ENCODE data around the gene FSCN2.

Gene FSCN2

GRCh38 chr17:81512562-81513371, 15.4 kb upstream of the FSCN2 start, which contains the start of gene ACTG1:
TSS of gene ACTG1 (minus strand) at chr17:81512799. CDS start at chr17:81512354, 445 bp downstream.
- DNase-seq = peak; percentile 94
- Histone ChIP-seq H3K27me3 (no peaks in the 10 kb centered on the region), H3K4me3 (ENCODE audit: low read depth, low read length) (peak within 1 kb of the TSS; percentile 74), H3K36me3 (peaks cover 39% of the 10 kb centered on the region), H3K4me1 (no peaks in the 10 kb centered on the region), H3K9me3 (no peaks in the 10 kb centered on the region)
- TF ChIP-seq CTCF (IDR thresholded peaks at IDR 0.05; ENCODE audit: low read depth, low read length) = no peak

GRCh38 chr17:81513372-81513752, 14.8 kb upstream of the FSCN2 start:
- H3K4me1 ChIP-seq = no peaks in the 10 kb centered on the region
- no peak overlapping the region for H3K4me3 ChIP-seq (ENCODE audit: low read depth, low read length)
- DNase-seq = no peak
- H3K9me3 ChIP-seq = no peaks in the 10 kb centered on the region
- H3K36me3 ChIP-seq = peaks cover 36% of the 10 kb centered on the region
- no peak for TF ChIP-seq CTCF (IDR thresholded peaks at IDR 0.05; ENCODE audit: low read depth, low read length)
- no peaks in the 10 kb centered on the region for H3K27me3 ChIP-seq

- H3K36me3 ChIP-seq = peaks cover 34% of the 10 kb centered on the region
These were observed 14.3 kb upstream of the FSCN2 start for GRCh38 chr17:81513753-81514488.

GRCh38 chr17:81514489-81514738, 13.8 kb upstream of the FSCN2 start:
- Histone ChIP-seq H3K9me3 (no peaks in the 10 kb centered on the region), H3K27me3 (no peaks in the 10 kb centered on the region), H3K4me1 (no peaks in the 10 kb centered on the region), H3K36me3 (peaks cover 29% of the 10 kb centered on the region), H3K4me3 (ENCODE audit: low read depth, low read length) (peak overlapping the region; percentile 69)
- no peak for DNase-seq
- TF ChIP-seq CTCF (IDR thresholded peaks at IDR 0.05; ENCODE audit: low read depth, low read length) = no peak

More at GRCh38 chr17:81513753-81514488, 14.3 kb upstream of the FSCN2 start:
- no peaks in the 10 kb centered on the region for H3K27me3 ChIP-seq
- DNase-seq = peak; percentile 25
- peak overlapping the region; percentile 69 for H3K4me3 ChIP-seq (ENCODE audit: low read depth, low read length)
- H3K9me3 ChIP-seq = no peaks in the 10 kb centered on the region
- no peak for TF ChIP-seq CTCF (IDR thresholded peaks at IDR 0.05; ENCODE audit: low read depth, low read length)
- H3K4me1 ChIP-seq = no peaks in the 10 kb centered on the region

- TF ChIP-seq CTCF (IDR thresholded peaks at IDR 0.05; ENCODE audit: low read depth, low read length) = no peak
- H3K4me3 ChIP-seq (ENCODE audit: low read depth, low read length) = peak overlapping the region; percentile 69
- no peaks in the 10 kb centered on the region for H3K4me1 ChIP-seq
- no peaks in the 10 kb centered on the region for H3K9me3 ChIP-seq
- no peaks in the 10 kb centered on the region for H3K27me3 ChIP-seq
- peak; percentile 80 for DNase-seq
- H3K36me3 ChIP-seq = peaks cover 23% of the 10 kb centered on the region
These were observed 13.2 kb upstream of the FSCN2 start for GRCh38 chr17:81514739-81515529.

All from BE2C (cell line).